Testis (tissue), 5 donors: ENCODE results near the gene DCAF12L2. TPM values are rescaled to one million over a fixed set of nuclear protein-coding genes. Genes with fewer than 3 reads are reported as not detected.
"Not testable (repeated sequence)": the region's sequence is repeated elsewhere in the genome, so short reads cannot be mapped to it uniquely, and the experiment has no call there.

Experiments
- DNase-seq: peaks from one replicate; pipeline ENCODE4 v3.0.0-alpha.2; 2019
- H3K27ac ChIP-seq, 2 donors: fragments of 200-600 bp; sonication (generic); one replicate each; pipeline ENCODE4 v1.5.1; 2019
- H3K27me3 ChIP-seq: fragments of 200-600 bp; sonication (generic); one replicate; pipeline ENCODE4 v1.5.1; 2019
- H3K36me3 ChIP-seq: fragments of 200-600 bp; sonication (generic); one replicate; pipeline ENCODE4 v1.5.1; 2017; ENCODE audit warnings: low read depth; ENCODE audit errors: missing control alignments
- H3K4me1 ChIP-seq: fragments of 200-600 bp; sonication (generic); one replicate; pipeline ENCODE4 v1.5.1; 2019
- H3K4me3 ChIP-seq, 2 donors: fragments of 200-600 bp; sonication (generic); one replicate each; pipeline ENCODE4 v1.5.1; 2017 to 2019
- H3K9me3 ChIP-seq: fragments of 200-600 bp; sonication (generic); one replicate; pipeline ENCODE4 v1.5.1; 2017
- CTCF ChIP-seq, 3 experiments: fragments of 450-650 bp in 2 of 3; fragments of 200-600 bp in 1 of 3; sonication (generic) in 1 of 3; IDR thresholded peaks; one replicate each; pipeline ENCODE4 v1.5.1; 2016 to 2019; ENCODE audit warnings: antibody characterized with exemption in 3 of 3, mild to moderate bottlenecking in 2 of 3, moderate library complexity in 1 of 3
- POLR2A ChIP-seq: fragments of 450-650 bp; IDR thresholded peaks from one replicate; pipeline ENCODE4 v1.6.1; 2017; ENCODE audit warnings: antibody characterized with exemption, mild to moderate bottlenecking, moderate library complexity
- WGBS, 2 donors: methylation state at CpG; one replicate each; pipeline ENCODE4 v1.1.5; 2018; 5-methylcytosine and 5-hydroxymethylcytosine counted together
- intact Hi-C: fragments of 100-400 bp; cut with DNase I; formaldehyde crosslinking; loops from one replicate; pipeline ENCODE4 v1.15.1; 2023; ENCODE audit warnings: low total_unique reads
- long read RNA-seq, 2 donors: transcript quantifications; one replicate each; lab custom pipeline, GENCODE V29; 2026
- polyA plus RNA-seq: library from polyadenylated mRNA; stranded (reverse); fragments of 350-450 nt; fragmentation: Illumina TruSeq; extraction: RNeasy Lipid Tissue Mini Kit (QIAGEN cat#74804); gene quantifications from one replicate; pipeline ENCODE4 v1.2.3, GENCODE V29; 2014; ENCODE audit warnings: low read depth, low replicate concordance; ENCODE audit not compliant: insufficient read depth
- total RNA-seq, 2 donors: library from RNA; depleted of rRNA; stranded (reverse); fragments of >200 nt; gene quantifications; one replicate each; pipeline ENCODE4 v1.2.3, GENCODE V29; 2016

DCAF12L2 gene
- total RNA-seq (10 to 100 TPM; 37.6 to 64.9 TPM), polyA plus RNA-seq (17.7 TPM)
- long read RNA-seq, donor 1, transcript DCAF12L2-201 (1 exons, 2,599 nt): major isoform, 10 of 10 reads
- long read RNA-seq, donor 1, partial matches to known transcripts: 0 of 10 reads
- long read RNA-seq, donor 1, other reads (novel, unspliced or antisense): 0 of 10 reads
- long read RNA-seq, donor 2, transcript DCAF12L2-201 (1 exons, 2,599 nt): major isoform, 8 of 8 reads
- long read RNA-seq, donor 2, partial matches to known transcripts: 0 of 8 reads
- long read RNA-seq, donor 2, other reads (novel, unspliced or antisense): 0 of 8 reads

- no peaks in the 10 kb centered on the region for H3K9me3 ChIP-seq
- no peaks in the 10 kb centered on the region for H3K36me3 ChIP-seq
- peak within 1 kb of the TSS in 1 of 2 donors; percentile 19 for H3K27ac ChIP-seq
- intact Hi-C loops: no loop called here
- peak; percentile 68 for DNase-seq
- H3K4me3 ChIP-seq: peak within 1 kb of the TSS; percentile 44 to 59
- 1% methylated on average over 38 of the region's 91 CpGs; no CpG with 5 or more reads in 1 of the 2 donors for WGBS, 2 donors
- TF ChIP-seq CTCF (IDR thresholded peaks at IDR 0.05): no peak
- TF ChIP-seq POLR2A: no peak
- no peaks in the 10 kb centered on the region for H3K4me1 ChIP-seq
- H3K27me3 ChIP-seq: no peaks in the 10 kb centered on the region
These were observed at the start of gene DCAF12L2 for GRCh38 chrX:126165721-126166461. Gene DCAF12L2, minus strand, starts transcription at chrX:126166289. Its CDS starts 365 bp downstream, at chrX:126165924.

- H3K4me3 ChIP-seq, H3K27me3 ChIP-seq, H3K36me3 ChIP-seq, H3K27ac ChIP-seq, DNase-seq, H3K4me1 ChIP-seq, H3K9me3 ChIP-seq, intact Hi-C loops: not testable (repeated sequence)
- 82 to 93% methylated on average over 7 to 11 of the region's 21 CpGs for WGBS, 2 donors
These were observed 24.8 kb upstream of the DCAF12L2 start for GRCh38 chrX:126190888-126191287.

- no peak for DNase-seq
- Histone ChIP-seq H3K36me3 (no peaks in the 10 kb centered on the region), H3K9me3 (no peaks in the 10 kb centered on the region), H3K27ac (no peak overlapping the region), H3K27me3 (no peaks in the 10 kb centered on the region), H3K4me1 (no peaks in the 10 kb centered on the region), H3K4me3 (no peak overlapping the region)
- TF ChIP-seq POLR2A (no peak), CTCF (IDR thresholded peaks at IDR 0.05) (no peak)
- 92% methylated on average over 4 of the region's 4 CpGs for WGBS, 2 donors
- intact Hi-C loops: no loop called here
These were observed 11.2 kb upstream of the DCAF12L2 start for GRCh38 chrX:126177133-126177840.

GRCh38 chrX:126170720-126171119 lies 4.6 kb upstream of the DCAF12L2 start:
- intact Hi-C loops: no loop called here
- Histone ChIP-seq H3K27ac (no peak overlapping the region), H3K4me3 (no peak overlapping the region), H3K36me3 (no peaks in the 10 kb centered on the region), H3K4me1 (no peaks in the 10 kb centered on the region), H3K27me3 (no peaks in the 10 kb centered on the region), H3K9me3 (no peaks in the 10 kb centered on the region)
- TF ChIP-seq POLR2A (no peak), CTCF (IDR thresholded peaks at IDR 0.05) (no peak)
- no peak for DNase-seq
- WGBS, 2 donors: 62 to 67% methylated on average over 2 of the region's 2 CpGs

GRCh38 chrX:126167560-126167959 lies 1.5 kb upstream of the DCAF12L2 start:
- H3K9me3 ChIP-seq: no peaks in the 10 kb centered on the region
- H3K36me3 ChIP-seq: no peaks in the 10 kb centered on the region
- H3K27me3 ChIP-seq: no peaks in the 10 kb centered on the region
- H3K4me1 ChIP-seq: no peaks in the 10 kb centered on the region
- no peak overlapping the region for H3K27ac ChIP-seq
- peak; percentile 13 for DNase-seq
- WGBS, 2 donors: 58 to 62% methylated on average over 3 of the region's 3 CpGs
- TF ChIP-seq POLR2A (no peak), CTCF (IDR thresholded peaks at IDR 0.05) (no peak)
- no peak overlapping the region for H3K4me3 ChIP-seq
- intact Hi-C loops: no loop called here
